ENCODE results near the gene SAMD4B. TPM values are rescaled to one million over a fixed set of nuclear protein-coding genes. Genes with fewer than 3 reads are reported as not detected.

SAMD4B gene
- polyA plus RNA-seq, 4 donors = 106 to 136 (median 107) TPM

Other genes with a start within 250 kb of the SAMD4B start
- gene PAK4, start 216.6 kb upstream of the SAMD4B start, polyA plus RNA-seq (ENCODE audit: insufficient read length in 4 of 4) = 10 to 100 TPM; 53.9 to 78.8 (median 56.0) TPM
- gene NCCRP1, start 145.5 kb upstream of the SAMD4B start, polyA plus RNA-seq (ENCODE audit: insufficient read length in 4 of 4) = 1 to 10 TPM in 3 of 4 donors, under 1 TPM in 1; 0.93 to 4.7 (median 1.6) TPM
- gene SYCN, start 138.2 kb upstream of the SAMD4B start, polyA plus RNA-seq (ENCODE audit: insufficient read length in 4 of 4) = not detected
- gene IFNL3, start 97.4 kb upstream of the SAMD4B start, polyA plus RNA-seq (ENCODE audit: insufficient read length in 4 of 4) = under 1 TPM in 1 of 4 donors, not detected in 3; 0.10 TPM
- gene IFNL4, start 93.6 kb upstream of the SAMD4B start, polyA plus RNA-seq (ENCODE audit: insufficient read length in 4 of 4) = under 1 TPM in 2 of 4 donors, not detected in 2; 0.14 to 0.17 TPM
- gene IFNL2, start 74.0 kb upstream of the SAMD4B start, polyA plus RNA-seq (ENCODE audit: insufficient read length in 4 of 4) = not detected
- not detected for gene IFNL1, start 46.0 kb upstream of the SAMD4B start, polyA plus RNA-seq (ENCODE audit: insufficient read length in 4 of 4)
- 1 to 10 TPM; 1.4 to 2.5 (median 1.7) TPM for gene LRFN1, start 21.6 kb upstream of the SAMD4B start, polyA plus RNA-seq (ENCODE audit: insufficient read length in 4 of 4)
- 10 to 100 TPM; 24.6 to 29.2 (median 25.3) TPM for gene GMFG, start 6.4 kb upstream of the SAMD4B start, polyA plus RNA-seq (ENCODE audit: insufficient read length in 4 of 4)
- 10 to 100 TPM; 66.5 to 70.6 (median 68.6) TPM for gene PAF1, start 48.7 kb downstream of the SAMD4B start, polyA plus RNA-seq (ENCODE audit: insufficient read length in 4 of 4)
- 10 to 100 TPM; 41.5 to 48.2 (median 43.1) TPM for gene MED29, start 49.0 kb downstream of the SAMD4B start, polyA plus RNA-seq (ENCODE audit: insufficient read length in 4 of 4)
- 10 to 100 TPM; 20.3 to 59.1 (median 38.2) TPM for gene ZFP36, start 64.4 kb downstream of the SAMD4B start, polyA plus RNA-seq (ENCODE audit: insufficient read length in 4 of 4)
- 10 to 100 TPM; 62.9 to 89.6 (median 84.1) TPM for gene PLEKHG2, start 70.2 kb downstream of the SAMD4B start, polyA plus RNA-seq (ENCODE audit: insufficient read length in 4 of 4)
- 1,000 to 10,000 TPM; 1,088 to 1,343 (median 1,270) TPM for gene RPS16, start 93.5 kb downstream of the SAMD4B start, polyA plus RNA-seq (ENCODE audit: insufficient read length in 4 of 4)
- 100 to 1,000 TPM; 124 to 139 (median 138) TPM for gene SUPT5H, start 103.2 kb downstream of the SAMD4B start, polyA plus RNA-seq (ENCODE audit: insufficient read length in 4 of 4)
- 10 to 100 TPM; 69.7 to 81.3 (median 73.9) TPM for gene TIMM50, start 138.4 kb downstream of the SAMD4B start, polyA plus RNA-seq (ENCODE audit: insufficient read length in 4 of 4)
- gene DLL3, start 156.5 kb downstream of the SAMD4B start, polyA plus RNA-seq (ENCODE audit: insufficient read length in 4 of 4) = under 1 TPM; 0.48 to 0.78 (median 0.65) TPM
- 1 to 10 TPM; 4.0 to 8.3 (median 6.2) TPM for gene SELENOV, start 172.7 kb downstream of the SAMD4B start, polyA plus RNA-seq (ENCODE audit: insufficient read length in 4 of 4)
- 1 to 10 TPM; 3.7 to 5.1 (median 4.3) TPM for gene EID2B, start 190.4 kb downstream of the SAMD4B start, polyA plus RNA-seq (ENCODE audit: insufficient read length in 4 of 4)
- gene EID2, start 197.7 kb downstream of the SAMD4B start, polyA plus RNA-seq (ENCODE audit: insufficient read length in 4 of 4) = 10 to 100 TPM; 20.7 to 25.4 (median 22.6) TPM